ENCODE data around the gene ACVR2B. TPM values are rescaled to one million over a fixed set of nuclear protein-coding genes. Genes with fewer than 3 reads are reported as not detected.

Gene ACVR2B
- total and polyA plus RNA-seq, 4 donors, result 0.38 to 8.2 (median 2.3) TPM

GRCh38 chr3:38524141-38524739 lies 70.5 kb downstream of the ACVR2B start:
- DNase-seq, result no peak
- Histone ChIP-seq H3K27ac (ENCODE audit: low read depth in 1 of 2, low read length in 2 of 2) (no peak overlapping the region), H3K27me3 (ENCODE audit: control insufficient read depth in 1 of 2, insufficient read depth in 2 of 2, low read length in 1 of 2) (no peaks in the 10 kb centered on the region), H3K36me3 (ENCODE audit: control insufficient read depth in 1 of 2, insufficient read depth in 2 of 2, low read length in 1 of 2) (peaks cover 4 to 6% of the 10 kb centered on the region in 2 donors), H3K4me3 (ENCODE audit: low read length in 2 of 2) (no peak overlapping the region), H3K4me1 (ENCODE audit: control insufficient read depth in 1 of 2, insufficient read depth in 2 of 2, low read length in 2 of 2) (no peaks in the 10 kb centered on the region), H3K9me3 (ENCODE audit: control insufficient read depth, low read length) (no peaks in the 10 kb centered on the region)
- intact Hi-C loops (cut with DNase I), result loop anchor here (5.0 to 10.0 kb wide), 4 partner anchors 128 to 481 kb away; no protein-coding TSS in a partner anchor
- ATAC-seq (ENCODE audit: low FRiP score), result no peak
- WGBS, 2 donors, result 92 to 94% methylated on average over 5 of the region's 5 CpGs

GRCh38 chr3:38526792-38527191 lies 73.1 kb downstream of the ACVR2B start:
- Histone ChIP-seq H3K4me1 (ENCODE audit: control insufficient read depth in 1 of 2, insufficient read depth in 2 of 2, low read length in 2 of 2) (no peaks in the 10 kb centered on the region), H3K27ac (ENCODE audit: low read depth in 1 of 2, low read length in 2 of 2) (no peak overlapping the region), H3K36me3 (ENCODE audit: control insufficient read depth in 1 of 2, insufficient read depth in 2 of 2, low read length in 1 of 2) (peaks cover 4 to 6% of the 10 kb centered on the region in 2 donors), H3K27me3 (ENCODE audit: control insufficient read depth in 1 of 2, insufficient read depth in 2 of 2, low read length in 1 of 2) (no peaks in the 10 kb centered on the region), H3K9me3 (ENCODE audit: control insufficient read depth, low read length) (no peaks in the 10 kb centered on the region), H3K4me3 (ENCODE audit: low read length in 2 of 2) (no peak overlapping the region)
- WGBS, 2 donors, result 95 to 96% methylated on average over 14 of the region's 14 CpGs
- intact Hi-C loops (cut with DNase I), result loop anchor here (10.0 kb wide), 2 partner anchors 318 to 478 kb away; no protein-coding TSS in a partner anchor
- no peak for ATAC-seq (ENCODE audit: low FRiP score)
- DNase-seq, result no peak

GRCh38 chr3:38528457-38528856 lies 74.8 kb downstream of the ACVR2B start:
- Histone ChIP-seq H3K27me3 (ENCODE audit: control insufficient read depth in 1 of 2, insufficient read depth in 2 of 2, low read length in 1 of 2) (no peaks in the 10 kb centered on the region), H3K9me3 (ENCODE audit: control insufficient read depth, low read length) (no peaks in the 10 kb centered on the region), H3K27ac (ENCODE audit: low read depth in 1 of 2, low read length in 2 of 2) (no peak overlapping the region), H3K4me3 (ENCODE audit: low read length in 2 of 2) (no peak overlapping the region), H3K4me1 (ENCODE audit: control insufficient read depth in 1 of 2, insufficient read depth in 2 of 2, low read length in 2 of 2) (no peaks in the 10 kb centered on the region), H3K36me3 (ENCODE audit: control insufficient read depth in 1 of 2, insufficient read depth in 2 of 2, low read length in 1 of 2) (peaks cover 4 to 6% of the 10 kb centered on the region in 2 donors)
- ATAC-seq (ENCODE audit: low FRiP score) (no peak), DNase-seq (no peak)
- intact Hi-C loops (cut with DNase I), result loop anchor here (10.0 kb wide), 2 partner anchors 316 to 476 kb away; no protein-coding TSS in a partner anchor
- 98 to 100% methylated on average over 1 of the region's 1 CpG for WGBS, 2 donors

- no peak for DNase-seq
- H3K36me3 ChIP-seq (ENCODE audit: control insufficient read depth in 1 of 2, insufficient read depth in 2 of 2, low read length in 1 of 2), result peaks cover 0 to 2% of the 10 kb centered on the region in 2 donors
- 61 to 73% methylated on average over 3 of the region's 3 CpGs for WGBS, 2 donors
- H3K27me3 ChIP-seq (ENCODE audit: control insufficient read depth in 1 of 2, insufficient read depth in 2 of 2, low read length in 1 of 2), result no peaks in the 10 kb centered on the region
- no peaks in the 10 kb centered on the region for H3K4me1 ChIP-seq (ENCODE audit: control insufficient read depth in 1 of 2, insufficient read depth in 2 of 2, low read length in 2 of 2)
- H3K4me3 ChIP-seq (ENCODE audit: low read length in 2 of 2), result no peak overlapping the region
- ATAC-seq (ENCODE audit: low FRiP score), result no peak
- intact Hi-C loops (cut with DNase I), result no loop called here
- H3K27ac ChIP-seq (ENCODE audit: low read depth in 1 of 2, low read length in 2 of 2), result no peak overlapping the region
- H3K9me3 ChIP-seq (ENCODE audit: control insufficient read depth, low read length), result no peaks in the 10 kb centered on the region
These were observed 78.8 kb downstream of the ACVR2B start for GRCh38 chr3:38532529-38532928.

- Histone ChIP-seq H3K27ac (ENCODE audit: low read depth in 1 of 2, low read length in 2 of 2) (no peak overlapping the region), H3K4me1 (ENCODE audit: control insufficient read depth in 1 of 2, insufficient read depth in 2 of 2, low read length in 2 of 2) (no peaks in the 10 kb centered on the region), H3K9me3 (ENCODE audit: control insufficient read depth, low read length) (no peaks in the 10 kb centered on the region), H3K36me3 (ENCODE audit: control insufficient read depth in 1 of 2, insufficient read depth in 2 of 2, low read length in 1 of 2) (peaks cover 0 to under 1% of the 10 kb centered on the region in 2 donors), H3K27me3 (ENCODE audit: control insufficient read depth in 1 of 2, insufficient read depth in 2 of 2, low read length in 1 of 2) (no peaks in the 10 kb centered on the region), H3K4me3 (ENCODE audit: low read length in 2 of 2) (no peak overlapping the region)
- intact Hi-C loops (cut with DNase I), result no loop called here
- 79 to 82% methylated on average over 13 of the region's 13 CpGs for WGBS, 2 donors
- ATAC-seq (ENCODE audit: low FRiP score) (no peak), DNase-seq (no peak)
These were observed 79.7 kb downstream of the ACVR2B start for GRCh38 chr3:38533285-38533976.

GRCh38 chr3:38534180-38534579 lies 80.5 kb downstream of the ACVR2B start:
- no peaks in the 10 kb centered on the region for H3K36me3 ChIP-seq (ENCODE audit: control insufficient read depth in 1 of 2, insufficient read depth in 2 of 2, low read length in 1 of 2)
- intact Hi-C loops (cut with DNase I), result no loop called here
- no peaks in the 10 kb centered on the region for H3K9me3 ChIP-seq (ENCODE audit: control insufficient read depth, low read length)
- ATAC-seq (ENCODE audit: low FRiP score) (no peak), DNase-seq (no peak)
- H3K27ac ChIP-seq (ENCODE audit: low read depth in 1 of 2, low read length in 2 of 2), result no peak overlapping the region
- no peaks in the 10 kb centered on the region for H3K4me1 ChIP-seq (ENCODE audit: control insufficient read depth in 1 of 2, insufficient read depth in 2 of 2, low read length in 2 of 2)
- WGBS, 2 donors, result 98 to 100% methylated on average over 2 of the region's 2 CpGs
- H3K4me3 ChIP-seq (ENCODE audit: low read length in 2 of 2), result no peak overlapping the region
- H3K27me3 ChIP-seq (ENCODE audit: control insufficient read depth in 1 of 2, insufficient read depth in 2 of 2, low read length in 1 of 2), result no peaks in the 10 kb centered on the region

- DNase-seq (no peak), ATAC-seq (ENCODE audit: low FRiP score) (no peak)
- Histone ChIP-seq H3K27ac (ENCODE audit: low read depth in 1 of 2, low read length in 2 of 2) (no peak overlapping the region), H3K36me3 (ENCODE audit: control insufficient read depth in 1 of 2, insufficient read depth in 2 of 2, low read length in 1 of 2) (no peaks in the 10 kb centered on the region), H3K4me1 (ENCODE audit: control insufficient read depth in 1 of 2, insufficient read depth in 2 of 2, low read length in 2 of 2) (no peaks in the 10 kb centered on the region), H3K9me3 (ENCODE audit: control insufficient read depth, low read length) (no peaks in the 10 kb centered on the region), H3K4me3 (ENCODE audit: low read length in 2 of 2) (no peak overlapping the region), H3K27me3 (ENCODE audit: control insufficient read depth in 1 of 2, insufficient read depth in 2 of 2, low read length in 1 of 2) (no peaks in the 10 kb centered on the region)
- 97% methylated on average over 7 of the region's 7 CpGs for WGBS, 2 donors
- intact Hi-C loops (cut with DNase I), result no loop called here
These were observed 80.9 kb downstream of the ACVR2B start for GRCh38 chr3:38534604-38535003.

GRCh38 chr3:38536671-38537070 lies 83.0 kb downstream of the ACVR2B start:
- no peaks in the 10 kb centered on the region for H3K4me1 ChIP-seq (ENCODE audit: control insufficient read depth in 1 of 2, insufficient read depth in 2 of 2, low read length in 2 of 2)

More at GRCh38 chr3:38536671-38537070, 83.0 kb downstream of the ACVR2B start:
- Histone ChIP-seq H3K9me3 (ENCODE audit: control insufficient read depth, low read length) (no peaks in the 10 kb centered on the region), H3K27ac (ENCODE audit: low read depth in 1 of 2, low read length in 2 of 2) (no peak overlapping the region), H3K4me3 (ENCODE audit: low read length in 2 of 2) (no peak overlapping the region), H3K27me3 (ENCODE audit: control insufficient read depth in 1 of 2, insufficient read depth in 2 of 2, low read length in 1 of 2) (no peaks in the 10 kb centered on the region), H3K36me3 (ENCODE audit: control insufficient read depth in 1 of 2, insufficient read depth in 2 of 2, low read length in 1 of 2) (no peaks in the 10 kb centered on the region)
- no peak for ATAC-seq (ENCODE audit: low FRiP score)
- no peak for DNase-seq
- WGBS, 2 donors, result 90 to 91% methylated on average over 3 of the region's 3 CpGs
- intact Hi-C loops (cut with DNase I), result no loop called here

Data from aorta (tissue), 5 donors.